ENCODE results near the gene CEP170. TPM values are rescaled to one million over a fixed set of nuclear protein-coding genes. Genes with fewer than 3 reads are reported as not detected.

CEP170 gene
- total RNA-seq: 10 to 100 TPM; 24.3 to 26.9 TPM

- Mint-ChIP-seq H3K36me3 (ENCODE audit: low read depth) (peaks cover 4% of the 10 kb centered on the region), H3K27ac (peak within 1 kb of the TSS; percentile 96), H3K9me3 (ENCODE audit: insufficient read depth) (no peaks in the 10 kb centered on the region), H3K27me3 (ENCODE audit: low read depth) (no peaks in the 10 kb centered on the region), H3K4me1 (ENCODE audit: low read depth) (peaks cover 22% of the 10 kb centered on the region), H3K4me3 (peak within 1 kb of the TSS; percentile 93)
- DNase-seq: peak; percentile 87
- ATAC-seq: peak; percentile 67
- ChIA-PET CTCF (interaction anchor here (0.9 to 1.1 kb wide), 2 partner anchors 41 to 153 kb away, joined by 3 read pairs; no protein-coding TSS in a partner anchor), POLR2A (interaction anchor here (0.6 to 1.4 kb wide), 4 partner anchors 594 to 1609 kb away, joined by 3 to 4 read pairs (median 3); partner anchors contain the start of gene AKT3)
Measured at GRCh38 chr1:243254927-243255790, at the start of gene CEP170. TSS of gene CEP170 (minus strand) at chr1:243255281. CDS start at chr1:243225280, 30,001 bp downstream.

DNA sequence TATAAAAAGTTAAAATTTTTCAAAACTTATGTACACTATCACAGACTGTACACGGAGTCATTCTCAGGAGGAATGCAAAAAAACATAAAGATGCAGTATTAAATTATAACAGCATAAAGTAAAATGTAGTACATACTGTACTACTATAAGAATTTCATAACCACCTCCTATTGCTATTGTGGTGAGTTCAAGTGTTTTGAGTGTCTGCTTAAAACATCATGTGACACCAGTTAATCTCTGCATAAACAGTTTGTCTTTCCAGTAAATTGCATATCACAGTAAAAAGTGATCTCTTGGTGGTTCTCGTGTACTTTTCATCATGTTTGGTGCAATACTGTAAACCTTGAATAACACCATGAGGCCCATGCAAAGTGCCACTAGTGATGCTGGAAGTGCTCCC lies 46.0 kb upstream of the CEP170 start:
- no peaks in the 10 kb centered on the region for H3K27me3 Mint-ChIP-seq (ENCODE audit: low read depth)
- POLR2A ChIA-PET: no interaction called here
- no peak overlapping the region for H3K27ac Mint-ChIP-seq
- peaks cover 14% of the 10 kb centered on the region for H3K9me3 Mint-ChIP-seq (ENCODE audit: insufficient read depth)
- CTCF ChIA-PET: no interaction called here
- H3K36me3 Mint-ChIP-seq (ENCODE audit: low read depth): peaks cover 32% of the 10 kb centered on the region
- DNase-seq: no peak
- H3K4me3 Mint-ChIP-seq: no peak overlapping the region
- no peaks in the 10 kb centered on the region for H3K4me1 Mint-ChIP-seq (ENCODE audit: low read depth)
- no peak for ATAC-seq

DNA sequence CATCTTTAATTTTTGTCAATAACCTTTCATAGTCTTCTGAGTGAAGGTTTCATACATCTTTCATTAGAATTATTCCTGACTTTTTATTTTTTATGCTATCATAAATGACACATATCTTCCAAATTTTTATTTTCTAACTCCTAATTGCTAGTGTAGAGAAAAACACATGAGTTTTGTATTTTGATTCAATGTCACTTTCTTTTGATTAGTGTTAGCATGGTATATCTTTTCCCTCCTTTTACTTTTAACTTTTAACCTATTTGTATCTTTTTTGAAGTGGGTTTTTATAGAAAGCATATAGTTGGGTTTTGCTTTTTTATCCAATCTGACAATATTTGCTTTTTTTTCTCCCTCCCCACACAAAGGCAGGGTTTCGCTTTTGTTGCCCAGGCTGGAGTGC lies 44.0 kb upstream of the CEP170 start:
- Mint-ChIP-seq H3K4me1 (ENCODE audit: low read depth) (no peaks in the 10 kb centered on the region), H3K27me3 (ENCODE audit: low read depth) (no peaks in the 10 kb centered on the region), H3K36me3 (ENCODE audit: low read depth) (peaks cover 38% of the 10 kb centered on the region), H3K4me3 (no peak overlapping the region), H3K9me3 (ENCODE audit: insufficient read depth) (peaks cover 16% of the 10 kb centered on the region), H3K27ac (no peak overlapping the region)
- DNase-seq (no peak), ATAC-seq (no peak)
- CTCF ChIA-PET: no interaction called here
- POLR2A ChIA-PET: no interaction called here

- Mint-ChIP-seq H3K36me3 (ENCODE audit: low read depth) (peaks cover 50% of the 10 kb centered on the region), H3K4me1 (ENCODE audit: low read depth) (no peaks in the 10 kb centered on the region), H3K9me3 (ENCODE audit: insufficient read depth) (peaks cover 19% of the 10 kb centered on the region), H3K27me3 (ENCODE audit: low read depth) (no peaks in the 10 kb centered on the region), H3K27ac (no peak overlapping the region), H3K4me3 (no peak overlapping the region)
- ChIA-PET CTCF (no interaction called here), POLR2A (no interaction called here)
- DNase-seq (no peak), ATAC-seq (no peak)
Measured at GRCh38 chr1:243294723-243295121, 39.6 kb upstream of the CEP170 start.

DNA sequence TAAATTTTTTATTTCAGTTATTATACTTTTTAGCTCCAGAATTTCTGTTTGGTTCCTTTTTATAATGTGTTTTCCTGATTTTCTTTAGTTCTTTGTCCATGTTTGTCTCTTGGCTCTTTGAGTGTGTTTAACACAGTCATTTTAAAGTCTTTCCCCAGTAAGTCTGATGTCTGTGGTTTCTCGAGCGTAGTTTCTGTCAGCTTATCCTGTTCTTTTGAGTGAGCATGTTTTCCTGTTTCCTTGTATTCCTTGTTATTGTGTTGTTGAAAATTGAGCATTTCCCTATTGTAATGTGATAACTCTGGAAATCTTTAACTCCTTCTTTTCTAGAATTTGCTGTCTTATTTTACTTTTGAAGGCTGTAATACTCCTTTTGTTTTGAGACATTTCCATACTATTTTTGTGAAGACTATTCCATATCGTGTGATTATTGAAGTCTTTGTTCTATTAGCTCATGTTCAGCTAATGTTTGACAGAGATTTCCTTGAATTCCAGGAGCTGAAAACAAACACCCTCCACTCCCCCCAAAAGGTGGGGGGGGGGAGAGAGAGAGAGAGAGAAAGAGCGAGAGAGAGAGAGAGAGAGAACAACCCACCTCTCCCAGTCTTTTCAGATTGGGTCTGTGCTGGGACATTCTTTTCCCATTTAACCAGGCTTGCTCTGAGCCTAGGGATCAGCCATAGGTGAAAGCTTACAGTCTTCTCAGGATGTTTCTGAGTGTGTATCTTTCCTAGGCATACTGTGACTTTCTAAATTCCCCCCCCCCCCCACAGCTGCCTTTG lies 39.1 kb upstream of the CEP170 start:
- no peaks in the 10 kb centered on the region for H3K27me3 Mint-ChIP-seq (ENCODE audit: low read depth)
- H3K36me3 Mint-ChIP-seq (ENCODE audit: low read depth): peaks cover 55% of the 10 kb centered on the region
- ChIA-PET CTCF (no interaction called here), POLR2A (no interaction called here)
- H3K9me3 Mint-ChIP-seq (ENCODE audit: insufficient read depth): peaks cover 19% of the 10 kb centered on the region
- ATAC-seq (no peak), DNase-seq (no peak)
- no peak overlapping the region for H3K4me3 Mint-ChIP-seq
- no peak overlapping the region for H3K27ac Mint-ChIP-seq
- H3K4me1 Mint-ChIP-seq (ENCODE audit: low read depth): peaks cover 2% of the 10 kb centered on the region

- Mint-ChIP-seq H3K4me1 (ENCODE audit: low read depth) (peaks cover 16% of the 10 kb centered on the region), H3K9me3 (ENCODE audit: insufficient read depth) (peaks cover 19% of the 10 kb centered on the region), H3K4me3 (no peak overlapping the region), H3K27ac (no peak overlapping the region), H3K27me3 (ENCODE audit: low read depth) (no peaks in the 10 kb centered on the region), H3K36me3 (ENCODE audit: low read depth) (peaks cover 59% of the 10 kb centered on the region)
- DNase-seq (no peak), ATAC-seq (no peak)
- ChIA-PET CTCF (no interaction called here), POLR2A (no interaction called here)
Measured at GRCh38 chr1:243292117-243292516, 37.0 kb upstream of the CEP170 start.

DNA sequence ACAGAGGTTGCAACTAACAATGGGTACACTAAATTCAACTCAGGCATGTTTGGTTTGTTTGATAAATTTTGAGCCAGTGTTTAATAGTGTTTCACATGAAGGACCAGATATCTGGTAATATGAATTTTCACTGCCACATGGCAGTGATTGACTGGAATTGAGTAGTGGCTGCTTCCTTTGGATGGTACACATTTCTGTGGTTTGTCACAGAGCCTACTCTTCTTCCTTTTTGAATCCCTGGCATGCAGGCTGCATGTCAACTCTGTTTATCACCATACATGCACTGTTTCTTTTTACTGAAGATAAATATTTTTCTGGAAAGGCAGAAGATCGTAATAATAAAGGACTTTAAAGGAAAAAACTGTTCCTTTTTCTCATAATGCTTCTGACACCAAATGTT lies 36.2 kb upstream of the CEP170 start:
- peaks cover 56% of the 10 kb centered on the region for H3K36me3 Mint-ChIP-seq (ENCODE audit: low read depth)
- POLR2A ChIA-PET: no interaction called here
- H3K27me3 Mint-ChIP-seq (ENCODE audit: low read depth): no peaks in the 10 kb centered on the region
- no peak for DNase-seq
- ATAC-seq: no peak
- no peak overlapping the region for H3K4me3 Mint-ChIP-seq
- no peak overlapping the region for H3K27ac Mint-ChIP-seq
- peaks cover 24% of the 10 kb centered on the region for H3K4me1 Mint-ChIP-seq (ENCODE audit: low read depth)
- CTCF ChIA-PET: no interaction called here
- peaks cover 17% of the 10 kb centered on the region for H3K9me3 Mint-ChIP-seq (ENCODE audit: insufficient read depth)

GRCh38 chr1:243288062-243288461 lies 33.0 kb upstream of the CEP170 start:
- ATAC-seq (no peak), DNase-seq (no peak)
- H3K4me3 Mint-ChIP-seq: peak overlapping the region; percentile 4
- H3K4me1 Mint-ChIP-seq (ENCODE audit: low read depth): peaks cover 27% of the 10 kb centered on the region
- ChIA-PET CTCF (no interaction called here), POLR2A (no interaction called here)
- no peaks in the 10 kb centered on the region for H3K27me3 Mint-ChIP-seq (ENCODE audit: low read depth)
- H3K36me3 Mint-ChIP-seq (ENCODE audit: low read depth): peaks cover 47% of the 10 kb centered on the region
- peaks cover 6% of the 10 kb centered on the region for H3K9me3 Mint-ChIP-seq (ENCODE audit: insufficient read depth)
- H3K27ac Mint-ChIP-seq: peak overlapping the region; percentile 62

DNA sequence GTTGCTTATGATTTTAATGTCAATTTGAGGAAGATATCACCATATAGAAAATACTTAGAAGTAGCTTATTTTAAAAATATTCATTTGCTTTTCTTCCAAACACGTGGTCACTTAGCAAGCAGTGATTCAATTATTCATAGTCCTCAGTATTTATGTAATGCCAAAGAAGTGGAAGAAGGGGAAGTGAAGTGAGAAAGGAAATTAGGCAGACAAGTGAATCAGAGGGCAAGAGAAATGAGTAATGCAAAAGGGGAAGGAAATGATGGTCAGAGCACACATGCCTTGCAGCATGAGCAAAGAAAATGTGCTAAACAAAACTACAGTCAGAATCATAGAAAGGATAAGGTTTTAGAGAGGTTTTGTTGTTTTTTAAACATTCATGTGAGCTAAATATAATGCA lies 32.6 kb upstream of the CEP170 start:
- H3K27ac Mint-ChIP-seq: peak overlapping the region; percentile 62
- CTCF ChIA-PET: no interaction called here
- H3K36me3 Mint-ChIP-seq (ENCODE audit: low read depth): peaks cover 44% of the 10 kb centered on the region

DNA sequence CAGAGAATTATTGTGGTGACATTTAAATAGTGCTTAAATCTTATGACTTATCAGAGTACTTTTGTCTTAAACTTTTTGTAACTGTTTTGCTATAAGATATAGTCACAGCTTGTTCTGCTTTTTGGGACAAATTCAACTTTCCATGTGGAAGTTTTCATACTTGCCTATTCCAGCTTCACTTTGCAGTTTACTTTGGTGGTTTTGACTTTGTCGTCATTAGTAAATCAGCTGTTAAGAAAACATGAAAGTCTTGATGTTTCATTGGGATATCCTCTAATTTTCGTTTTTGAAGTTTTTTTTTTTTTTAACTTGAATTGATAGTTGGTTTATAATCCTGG lies 32.0 kb upstream of the CEP170 start:
- ChIA-PET CTCF (interaction anchor here (0.6 to 1.1 kb wide), 2 partner anchors 10 to 13 kb away, joined by 3 to 5 read pairs; no protein-coding TSS in a partner anchor), POLR2A (no interaction called here)
- Mint-ChIP-seq H3K9me3 (ENCODE audit: insufficient read depth) (no peaks in the 10 kb centered on the region), H3K4me3 (no peak overlapping the region), H3K36me3 (ENCODE audit: low read depth) (peaks cover 45% of the 10 kb centered on the region), H3K27me3 (ENCODE audit: low read depth) (no peaks in the 10 kb centered on the region), H3K4me1 (ENCODE audit: low read depth) (peaks cover 27% of the 10 kb centered on the region), H3K27ac (no peak overlapping the region)
- no peak for ATAC-seq
- no peak for DNase-seq

More for the DNA sequence above, 32.6 kb upstream of the CEP170 start:
- Mint-ChIP-seq H3K4me1 (ENCODE audit: low read depth) (peaks cover 27% of the 10 kb centered on the region), H3K27me3 (ENCODE audit: low read depth) (no peaks in the 10 kb centered on the region), H3K9me3 (ENCODE audit: insufficient read depth) (peaks cover 3% of the 10 kb centered on the region), H3K4me3 (no peak overlapping the region)
- no peak for DNase-seq
- POLR2A ChIA-PET: no interaction called here
- ATAC-seq: peak; percentile 58

DNA sequence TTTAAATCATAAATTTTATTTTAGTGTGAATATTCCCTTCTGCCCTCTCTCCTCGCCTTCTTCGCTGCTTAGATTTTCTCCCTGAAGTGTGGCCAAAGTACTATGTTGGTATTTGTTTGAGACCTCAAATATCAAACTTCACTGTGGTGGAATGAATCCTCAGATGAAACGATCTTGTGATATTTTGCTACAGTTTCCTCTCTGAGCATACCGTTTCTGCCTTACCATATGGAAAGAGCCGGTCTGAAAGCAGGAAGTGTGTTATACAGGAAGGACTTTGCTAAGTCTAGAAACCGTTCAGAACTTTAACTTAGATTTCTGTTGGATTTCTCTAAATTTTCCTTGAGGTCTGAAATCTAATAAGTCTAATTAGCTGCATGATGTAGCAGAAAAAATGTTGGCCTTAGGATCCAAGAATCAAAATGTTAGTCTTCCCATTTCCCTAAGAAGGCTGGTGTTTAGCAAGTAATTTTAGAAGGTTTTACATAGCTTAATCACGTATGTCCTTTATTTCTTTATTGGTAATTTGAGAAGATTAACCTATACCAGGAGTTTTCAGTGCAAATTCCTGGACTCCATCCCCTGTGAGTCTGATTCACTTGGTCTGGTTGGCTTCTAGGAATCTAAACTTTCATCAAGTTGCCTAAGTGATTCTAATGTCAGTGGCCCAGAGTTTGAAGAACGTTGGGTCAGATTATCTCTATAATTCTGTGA lies 31.5 kb upstream of the CEP170 start:
- H3K36me3 Mint-ChIP-seq (ENCODE audit: low read depth): peaks cover 46% of the 10 kb centered on the region
- DNase-seq: no peak
- POLR2A ChIA-PET: no interaction called here
- no peak overlapping the region for H3K27ac Mint-ChIP-seq
- no peaks in the 10 kb centered on the region for H3K27me3 Mint-ChIP-seq (ENCODE audit: low read depth)
- no peaks in the 10 kb centered on the region for H3K9me3 Mint-ChIP-seq (ENCODE audit: insufficient read depth)
- no peak overlapping the region for H3K4me3 Mint-ChIP-seq
- peak; percentile 33 for ATAC-seq
- H3K4me1 Mint-ChIP-seq (ENCODE audit: low read depth): peaks cover 27% of the 10 kb centered on the region
- CTCF ChIA-PET: interaction anchor here (0.6 to 1.1 kb wide), 2 partner anchors 10 to 12 kb away, joined by 3 to 5 read pairs; no protein-coding TSS in a partner anchor

- Mint-ChIP-seq H3K4me1 (ENCODE audit: low read depth) (peaks cover 7% of the 10 kb centered on the region), H3K27ac (no peak overlapping the region), H3K9me3 (ENCODE audit: insufficient read depth) (no peaks in the 10 kb centered on the region), H3K27me3 (ENCODE audit: low read depth) (no peaks in the 10 kb centered on the region), H3K36me3 (ENCODE audit: low read depth) (peaks cover 25% of the 10 kb centered on the region), H3K4me3 (no peak overlapping the region)
- ChIA-PET CTCF (interaction anchor here (0.7 kb wide), 1 partner anchor 10 kb away, joined by 3 read pairs; no protein-coding TSS in a partner anchor), POLR2A (no interaction called here)
- DNase-seq: no peak
- ATAC-seq: no peak
Measured at GRCh38 chr1:243281672-243282071, 26.6 kb upstream of the CEP170 start.

All from activated CD8-positive, alpha-beta T cell treated with anti-CD3 and anti-CD28 coated beads, Interleukin-2, amount 10 ng/mL, durations not matched to agents 7 days and 5 days (primary cell).